GM12878 (cell line): Measurements from ENCODE around the gene S100A11. TPM values are rescaled to one million over a fixed set of nuclear protein-coding genes. Genes with fewer than 3 reads are reported as not detected.

ENCODE experiments used
- ATAC-seq: fragments of 200-7000 bp; cut with Tn5 transposase; 3 replicates; pipeline ENCODE4 v1.9.1; 2020; ENCODE audit warnings: mild to moderate bottlenecking, moderate library complexity
- BruUV-seq: library from RNA; stranded (reverse); fragments of 400-500 nt; replicated peaks from 2 replicates; lab custom pipeline; 2021; lab: Mats Ljungman, UMichigan
- CTCF ChIA-PET: fragments of 300-600 bp; sonication (Branson Sonifier 250); formaldehyde crosslinking; extraction: SDS; loops from one replicate; lab custom pipeline; 2021; ENCODE audit warnings: inconsistent platforms; lab: Yijun Ruan, JAX
- POLR2A ChIA-PET: fragments of 350-600 bp; formaldehyde crosslinking; extraction: SDS; loops from one replicate; lab custom pipeline; 2021; ENCODE audit warnings: inconsistent platforms; lab: Charles Lee
- RAD21 ChIA-PET: fragments of 300-600 bp; sonication (Branson Sonifier 250); formaldehyde crosslinking; loops from one replicate; lab custom pipeline; 2023; ENCODE audit warnings: antibody characterized with exemption; ENCODE audit not compliant: unreplicated experiment; lab: Charles Lee
- SMC1A ChIA-PET: fragments of 300-600 bp; sonication (Branson Sonifier 250); formaldehyde crosslinking; loops from one replicate; lab custom pipeline; 2023; ENCODE audit not compliant: unreplicated experiment, uncharacterized antibody; lab: Charles Lee
- DNase-seq: peaks from one replicate; pipeline ENCODE4 v3.0.0-alpha.2; 2011; ENCODE audit warnings: low read depth, low spot score
- FAIRE-seq: peaks from 3 replicates; lab custom pipeline; 2011; peaks lifted over from hg19 to GRCh38; lab: Jason Lieb, UNC
- H2AFZ ChIP-seq: 2 replicates; pipeline ENCODE4 v1.6.0; 2011; ENCODE audit warnings: low read depth, low read length, control low read depth; ENCODE audit not compliant: control insufficient read depth
- H3K27ac ChIP-seq: 2 replicates; pipeline ENCODE4 v1.5.1; 2011; ENCODE audit warnings: control low read depth; ENCODE audit not compliant: control insufficient read depth, insufficient read depth
- H3K27me3 ChIP-seq, 2 experiments: replicated peaks in 1 of 2; 2 replicates each; pipeline versions ENCODE4 v1.6.0 to v1.6.1; 2011; ENCODE audit warnings: low read length in 1 of 2; ENCODE audit not compliant: control insufficient read depth in 2 of 2, insufficient read depth in 2 of 2
- H3K36me3 ChIP-seq, 2 experiments: 2 replicates each; pipeline ENCODE4 v1.5.1; 2011; ENCODE audit warnings: low read length in 1 of 2; ENCODE audit not compliant: control insufficient read depth in 2 of 2, insufficient read depth in 2 of 2
- H3K4me1 ChIP-seq: 2 replicates; pipeline ENCODE4 v1.6.1; 2011; ENCODE audit warnings: mild to moderate bottlenecking, low read length, moderate library complexity, mixed read lengths; ENCODE audit not compliant: control insufficient read depth, insufficient read depth
- H3K4me2 ChIP-seq: 2 replicates; pipeline ENCODE4 v1.6.0; 2011; ENCODE audit warnings: control low read depth; ENCODE audit not compliant: control insufficient read depth, insufficient read depth
- H3K4me3 ChIP-seq: fragments of 200-600 bp; sonication (generic); 2 replicates; pipeline ENCODE4 v1.5.1; 2016
- H3K79me2 ChIP-seq: 2 replicates; pipeline ENCODE4 v1.6.0; 2011; ENCODE audit warnings: low read length; ENCODE audit not compliant: control insufficient read depth, insufficient read depth
- H3K9ac ChIP-seq: 2 replicates; pipeline ENCODE4 v1.8.0; 2011; ENCODE audit warnings: low read length, control low read depth, mixed read lengths; ENCODE audit not compliant: control insufficient read depth, insufficient read depth
- H3K9me3 ChIP-seq: replicated peaks from 3 replicates; pipeline ENCODE4 v1.5.1; 2011; ENCODE audit warnings: mild to moderate bottlenecking, low read length; ENCODE audit not compliant: control insufficient read depth, insufficient read depth
- H4K20me1 ChIP-seq: 2 replicates; pipeline ENCODE4 v1.6.0; 2011; ENCODE audit not compliant: control insufficient read depth, insufficient read depth
- MEF2B ChIP-seq: fragments of 450-650 bp; IDR thresholded peaks from 2 replicates; pipeline ENCODE4 v1.6.1; 2018; ENCODE audit warnings: mild to moderate bottlenecking, moderate library complexity; ENCODE audit not compliant: partially characterized antibody, poor library complexity, severe bottlenecking
- MYC ChIP-seq: IDR thresholded peaks from 2 replicates; pipeline ENCODE4 v1.6.1; 2011; ENCODE audit warnings: mild to moderate bottlenecking, low read length, moderate library complexity, inconsistent platforms; ENCODE audit not compliant: insufficient read depth, insufficient replicate concordance, insufficient read length, severe bottlenecking
- PAX5 ChIP-seq: IDR thresholded peaks from 2 replicates; pipeline ENCODE4 v1.6.1; 2011; ENCODE audit warnings: low read depth, low read length, borderline replicate concordance
- PML ChIP-seq: IDR thresholded peaks from 2 replicates; pipeline ENCODE4 v1.6.1; 2012; ENCODE audit warnings: low read length, inconsistent platforms
- TBL1XR1 ChIP-seq: IDR thresholded peaks from 2 replicates; pipeline ENCODE4 v1.6.1; 2012; ENCODE audit warnings: low read depth, low read length, improper control_type of control experiment
- ZNF274 ChIP-seq: IDR thresholded peaks from one replicate; pipeline ENCODE4 v1.8.0; 2011; ENCODE audit not compliant: insufficient read length, insufficient read depth
- ZNF622 ChIP-seq: fragments of 450-650 bp; IDR thresholded peaks from 2 replicates; pipeline ENCODE4 v1.6.1; 2017; ENCODE audit warnings: mild to moderate bottlenecking, inconsistent platforms
- WGBS: methylation state at CpG from one replicate; pipeline ENCODE4 v1.1.6; 2016; ENCODE audit warnings: low lambda C conversion rate; ENCODE audit not compliant: insufficient replicate concordance, insufficient coverage; ENCODE audit errors: missing lambda C conversion rate; 5-methylcytosine and 5-hydroxymethylcytosine counted together
- in situ Hi-C: fragments of 300-500 bp; cut with MboI; formaldehyde crosslinking; loops from 9 replicates; pipeline ENCODE4 v1.14.3; 2018; ENCODE audit warnings: mixed read lengths
- intact Hi-C: fragments of 100-400 bp; cut with micrococcal nuclease; formaldehyde crosslinking; loops from one replicate; pipeline ENCODE4 v1.14.2; 2022; ENCODE audit not compliant: unreplicated experiment
- polyA plus RNA-seq, 11 experiments: library from polyadenylated mRNA; depleted of rRNA in 4 of 11; unstranded in 6 of 11; stranded (reverse) in 5 of 11; fragments of >200 nt; fragmentation: Nextera tagmentation in 4 of 11; fragmentation: Illumina TruSeq in 1 of 11; extraction: Ambion mirVana in 4 of 11; extraction: Trizol in 1 of 11; gene quantifications; 1 replicate in 1 of 11; 2 replicates in 10 of 11; pipeline versions ENCODE4 v1.2.1 to v1.2.3, GENCODE V29; 2011 to 2016; ENCODE audit warnings: inconsistent platforms in 2 of 11, missing spikeins in 2 of 11, low read depth in 1 of 11
- total RNA-seq, 4 experiments: library from RNA; depleted of rRNA in 3 of 4; stranded (reverse); fragments of >200 nt in 3 of 4; fragmentation: Illumina TruSeq in 1 of 4; extraction: Trizol in 1 of 4; gene quantifications; 2 replicates each; pipeline versions ENCODE4 v1.2.1 to v1.2.3, GENCODE V29; 2013 to 2021
- TF ChIP-seq, protein P1 (sequence below): fragments of 450-650 bp; IDR thresholded peaks from 2 replicates; pipeline ENCODE4 v1.6.1; 2017; ENCODE audit warnings: mild to moderate bottlenecking, moderate library complexity
- TF ChIP-seq, protein P2 (sequence below): IDR thresholded peaks from 2 replicates; pipeline ENCODE4 v1.6.1; 2012; ENCODE audit warnings: mild to moderate bottlenecking, low read depth, low read length
- TF ChIP-seq, protein P3 (sequence below), 3 experiments: IDR thresholded peaks in 2 of 3; conservative IDR thresholded peaks in 1 of 3; 2 replicates each; pipeline ENCODE4 v1.5.1; 2011; ENCODE audit warnings: low read depth in 3 of 3, low read length in 3 of 3, mild to moderate bottlenecking in 3 of 3, control low read depth in 2 of 3, moderate library complexity in 2 of 3, inconsistent platforms in 1 of 3, mixed read lengths in 1 of 3; ENCODE audit not compliant: control insufficient read depth in 2 of 3, insufficient read depth in 1 of 3; ENCODE audit errors: extremely low read depth in 1 of 3

Gene S100A11
- total and polyA plus RNA-seq, 10 of the 15 experiments (the other 5 are each of a cell fraction or from before 2014, with no cell fraction given) = 9.0 to 134 (median 62.7) TPM

DNA sequence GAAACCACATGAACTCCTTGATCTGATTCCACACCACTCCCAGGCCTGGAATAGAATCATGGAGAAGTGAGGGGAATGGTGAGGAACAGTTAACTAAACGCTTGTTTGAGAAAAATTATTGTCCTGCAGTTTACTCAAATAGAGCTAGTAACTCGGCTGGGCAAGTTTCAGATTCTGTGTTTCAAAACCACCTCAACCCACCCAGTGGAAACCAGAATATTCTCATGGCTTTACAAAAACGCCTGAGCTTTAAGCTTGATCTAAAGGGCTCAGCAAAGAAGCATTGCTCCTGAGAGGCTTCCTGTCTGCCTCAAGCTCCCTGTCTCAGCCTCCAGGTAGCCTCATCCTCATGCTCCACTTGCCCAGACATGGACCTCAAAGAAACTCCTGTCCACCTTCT is 35.5 kb upstream of the S100A11 start (continued):
- TF ChIP-seq, protein P1, sequence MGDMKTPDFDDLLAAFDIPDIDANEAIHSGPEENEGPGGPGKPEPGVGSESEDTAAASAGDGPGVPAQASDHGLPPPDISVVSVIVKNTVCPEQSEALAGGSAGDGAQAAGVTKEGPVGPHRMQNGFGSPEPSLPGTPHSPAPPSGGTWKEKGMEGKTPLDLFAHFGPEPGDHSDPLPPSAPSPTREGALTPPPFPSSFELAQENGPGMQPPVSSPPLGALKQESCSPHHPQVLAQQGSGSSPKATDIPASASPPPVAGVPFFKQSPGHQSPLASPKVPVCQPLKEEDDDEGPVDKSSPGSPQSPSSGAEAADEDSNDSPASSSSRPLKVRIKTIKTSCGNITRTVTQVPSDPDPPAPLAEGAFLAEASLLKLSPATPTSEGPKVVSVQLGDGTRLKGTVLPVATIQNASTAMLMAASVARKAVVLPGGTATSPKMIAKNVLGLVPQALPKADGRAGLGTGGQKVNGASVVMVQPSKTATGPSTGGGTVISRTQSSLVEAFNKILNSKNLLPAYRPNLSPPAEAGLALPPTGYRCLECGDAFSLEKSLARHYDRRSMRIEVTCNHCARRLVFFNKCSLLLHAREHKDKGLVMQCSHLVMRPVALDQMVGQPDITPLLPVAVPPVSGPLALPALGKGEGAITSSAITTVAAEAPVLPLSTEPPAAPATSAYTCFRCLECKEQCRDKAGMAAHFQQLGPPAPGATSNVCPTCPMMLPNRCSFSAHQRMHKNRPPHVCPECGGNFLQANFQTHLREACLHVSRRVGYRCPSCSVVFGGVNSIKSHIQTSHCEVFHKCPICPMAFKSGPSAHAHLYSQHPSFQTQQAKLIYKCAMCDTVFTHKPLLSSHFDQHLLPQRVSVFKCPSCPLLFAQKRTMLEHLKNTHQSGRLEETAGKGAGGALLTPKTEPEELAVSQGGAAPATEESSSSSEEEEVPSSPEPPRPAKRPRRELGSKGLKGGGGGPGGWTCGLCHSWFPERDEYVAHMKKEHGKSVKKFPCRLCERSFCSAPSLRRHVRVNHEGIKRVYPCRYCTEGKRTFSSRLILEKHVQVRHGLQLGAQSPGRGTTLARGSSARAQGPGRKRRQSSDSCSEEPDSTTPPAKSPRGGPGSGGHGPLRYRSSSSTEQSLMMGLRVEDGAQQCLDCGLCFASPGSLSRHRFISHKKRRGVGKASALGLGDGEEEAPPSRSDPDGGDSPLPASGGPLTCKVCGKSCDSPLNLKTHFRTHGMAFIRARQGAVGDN = no peak

DNA sequence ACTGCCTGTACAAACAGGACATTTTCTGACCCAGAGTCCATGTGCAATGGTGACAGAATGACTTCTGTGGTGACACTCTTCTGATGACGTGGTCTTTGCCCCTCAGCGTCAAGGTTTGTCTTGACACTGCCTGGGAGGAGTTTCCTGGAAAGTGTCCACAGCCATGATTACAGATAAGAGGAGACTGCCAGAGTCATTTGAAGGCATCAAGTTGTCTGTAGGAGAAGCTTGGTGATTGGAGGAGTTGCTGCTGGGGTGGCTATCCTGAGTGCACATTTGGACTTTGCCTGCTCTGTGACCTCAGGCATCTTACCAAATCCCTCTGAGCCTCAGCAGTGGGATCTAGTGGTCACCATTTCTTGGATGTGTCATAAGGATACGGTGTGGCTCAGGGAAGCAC is 34.3 kb upstream of the S100A11 start:
- SMC1A ChIA-PET = no interaction called here
- Histone ChIP-seq H3K27ac (no peak overlapping the region), H3K4me2 (no peak overlapping the region), H3K36me3 (no peaks in the 10 kb centered on the region), H4K20me1 (no peaks in the 10 kb centered on the region), H2AFZ (no peak overlapping the region), H3K9ac (no peak overlapping the region), H3K4me3 (no peak overlapping the region), H3K79me2 (no peaks in the 10 kb centered on the region)
- no peak for DNase-seq
- RAD21 ChIA-PET = no interaction called here
- BruUV-seq = no TSS peak
- intact Hi-C loops = no loop called here
- CTCF ChIA-PET = no interaction called here
- WGBS = 48% methylated on average over 3 of the region's 3 CpGs
- no peak for TF ChIP-seq PAX5
- TF ChIP-seq, protein P2, sequence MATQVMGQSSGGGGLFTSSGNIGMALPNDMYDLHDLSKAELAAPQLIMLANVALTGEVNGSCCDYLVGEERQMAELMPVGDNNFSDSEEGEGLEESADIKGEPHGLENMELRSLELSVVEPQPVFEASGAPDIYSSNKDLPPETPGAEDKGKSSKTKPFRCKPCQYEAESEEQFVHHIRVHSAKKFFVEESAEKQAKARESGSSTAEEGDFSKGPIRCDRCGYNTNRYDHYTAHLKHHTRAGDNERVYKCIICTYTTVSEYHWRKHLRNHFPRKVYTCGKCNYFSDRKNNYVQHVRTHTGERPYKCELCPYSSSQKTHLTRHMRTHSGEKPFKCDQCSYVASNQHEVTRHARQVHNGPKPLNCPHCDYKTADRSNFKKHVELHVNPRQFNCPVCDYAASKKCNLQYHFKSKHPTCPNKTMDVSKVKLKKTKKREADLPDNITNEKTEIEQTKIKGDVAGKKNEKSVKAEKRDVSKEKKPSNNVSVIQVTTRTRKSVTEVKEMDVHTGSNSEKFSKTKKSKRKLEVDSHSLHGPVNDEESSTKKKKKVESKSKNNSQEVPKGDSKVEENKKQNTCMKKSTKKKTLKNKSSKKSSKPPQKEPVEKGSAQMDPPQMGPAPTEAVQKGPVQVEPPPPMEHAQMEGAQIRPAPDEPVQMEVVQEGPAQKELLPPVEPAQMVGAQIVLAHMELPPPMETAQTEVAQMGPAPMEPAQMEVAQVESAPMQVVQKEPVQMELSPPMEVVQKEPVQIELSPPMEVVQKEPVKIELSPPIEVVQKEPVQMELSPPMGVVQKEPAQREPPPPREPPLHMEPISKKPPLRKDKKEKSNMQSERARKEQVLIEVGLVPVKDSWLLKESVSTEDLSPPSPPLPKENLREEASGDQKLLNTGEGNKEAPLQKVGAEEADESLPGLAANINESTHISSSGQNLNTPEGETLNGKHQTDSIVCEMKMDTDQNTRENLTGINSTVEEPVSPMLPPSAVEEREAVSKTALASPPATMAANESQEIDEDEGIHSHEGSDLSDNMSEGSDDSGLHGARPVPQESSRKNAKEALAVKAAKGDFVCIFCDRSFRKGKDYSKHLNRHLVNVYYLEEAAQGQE = no peak
- no peak for TF ChIP-seq TBL1XR1
- no peak for TF ChIP-seq ZNF622
- TF ChIP-seq, protein P3, sequence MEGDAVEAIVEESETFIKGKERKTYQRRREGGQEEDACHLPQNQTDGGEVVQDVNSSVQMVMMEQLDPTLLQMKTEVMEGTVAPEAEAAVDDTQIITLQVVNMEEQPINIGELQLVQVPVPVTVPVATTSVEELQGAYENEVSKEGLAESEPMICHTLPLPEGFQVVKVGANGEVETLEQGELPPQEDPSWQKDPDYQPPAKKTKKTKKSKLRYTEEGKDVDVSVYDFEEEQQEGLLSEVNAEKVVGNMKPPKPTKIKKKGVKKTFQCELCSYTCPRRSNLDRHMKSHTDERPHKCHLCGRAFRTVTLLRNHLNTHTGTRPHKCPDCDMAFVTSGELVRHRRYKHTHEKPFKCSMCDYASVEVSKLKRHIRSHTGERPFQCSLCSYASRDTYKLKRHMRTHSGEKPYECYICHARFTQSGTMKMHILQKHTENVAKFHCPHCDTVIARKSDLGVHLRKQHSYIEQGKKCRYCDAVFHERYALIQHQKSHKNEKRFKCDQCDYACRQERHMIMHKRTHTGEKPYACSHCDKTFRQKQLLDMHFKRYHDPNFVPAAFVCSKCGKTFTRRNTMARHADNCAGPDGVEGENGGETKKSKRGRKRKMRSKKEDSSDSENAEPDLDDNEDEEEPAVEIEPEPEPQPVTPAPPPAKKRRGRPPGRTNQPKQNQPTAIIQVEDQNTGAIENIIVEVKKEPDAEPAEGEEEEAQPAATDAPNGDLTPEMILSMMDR (IDR thresholded peaks at IDR 0.05 in 2 of 3, conservative IDR thresholded peaks at IDR 0.05 in 1 of 3; ENCODE audit: control insufficient read depth in 2 of 3, extremely low read depth in 1 of 3, insufficient read depth in 1 of 3, low read depth in 3 of 3, low read length in 3 of 3) = no peak
- TF ChIP-seq ZNF274 = no peak
- TF ChIP-seq MEF2B = no peak
- TF ChIP-seq MYC = no peak
- TF ChIP-seq PML = no peak
- TF ChIP-seq, all 136 proteins: peak for 0
- FAIRE-seq (no peak), ATAC-seq (no peak)
- POLR2A ChIA-PET = no interaction called here
- in situ Hi-C loops = no loop called here
- no peaks in the 10 kb centered on the region for H3K9me3 ChIP-seq
- H3K27me3 ChIP-seq = peaks cover 2 to 4% of the 10 kb centered on the region in 2 experiments; a peak in 3 of 4 replicates
- H3K4me1 ChIP-seq = no peaks in the 10 kb centered on the region
